K562 (cell line): Measurements from ENCODE around the gene NEURL4. TPM values are rescaled to one million over a fixed set of nuclear protein-coding genes. Genes with fewer than 3 reads are reported as not detected.

ENCODE experiments used
- ARID4B ChIP-seq: sonication (generic); formaldehyde crosslinking; IDR thresholded peaks from 2 replicates; pipeline ENCODE4 v1.8.0; 2022; ENCODE audit warnings: mild to moderate bottlenecking, missing genetic modification reagents
- ATF7 ChIP-seq: fragments of 450-650 bp; IDR thresholded peaks from 2 replicates; pipeline ENCODE4 v1.7.1; 2014; ENCODE audit warnings: mild to moderate bottlenecking, moderate library complexity
- CREM ChIP-seq: IDR thresholded peaks from 2 replicates; pipeline ENCODE4 v1.6.1; 2014; ENCODE audit warnings: antibody characterized with exemption, low read depth
- EWSR1 ChIP-seq: fragments of 450-650 bp; IDR thresholded peaks from 2 replicates; pipeline ENCODE4 v1.6.1; 2018; ENCODE audit warnings: borderline replicate concordance, mild to moderate bottlenecking, low read depth, moderate library complexity; ENCODE audit not compliant: partially characterized antibody
- HIVEP1 ChIP-seq: fragments of 250-450 bp; sonication (Bioruptor Pico); IDR thresholded peaks from 2 replicates; pipeline ENCODE4 v1.4.0; 2020; ENCODE audit warnings: mild to moderate bottlenecking
- KDM2B ChIP-seq: fragments of 250-450 bp; sonication (Bioruptor Pico); IDR thresholded peaks from 2 replicates; pipeline ENCODE4 v1.8.0; 2021; ENCODE audit warnings: mild to moderate bottlenecking, moderate library complexity
- MYC ChIP-seq, 2 experiments: fragments of 250-450 bp in 1 of 2; sonication (Bioruptor Pico) in 1 of 2; IDR thresholded peaks; 2 replicates each; pipeline versions ENCODE4 v1.5.1 to v1.6.1; 2012 to 2021; ENCODE audit warnings: low read depth in 2 of 2, borderline replicate concordance in 1 of 2, improper control_type of control experiment in 1 of 2, low read length in 1 of 2, mild to moderate bottlenecking in 1 of 2, moderate library complexity in 1 of 2
- NCOA1 ChIP-seq: fragments of 450-650 bp; IDR thresholded peaks from 2 replicates; pipeline ENCODE4 v1.6.1; 2016; ENCODE audit warnings: low read depth
- PHF21A ChIP-seq: fragments of 450-650 bp; IDR thresholded peaks from 2 replicates; pipeline ENCODE4 v1.6.1; 2017; ENCODE audit warnings: low read depth, borderline replicate concordance
- RAD21 ChIP-seq, 2 experiments: fragments of 250-450 bp in 1 of 2; fragments of 450-650 bp in 1 of 2; sonication (Bioruptor Pico) in 1 of 2; formaldehyde crosslinking in 1 of 2; IDR thresholded peaks in 1 of 2; conservative IDR thresholded peaks in 1 of 2; 2 replicates each; pipeline versions ENCODE4 v1.4.0 to v1.8.0; 2020 to 2022; ENCODE audit warnings: mild to moderate bottlenecking in 2 of 2, moderate library complexity in 1 of 2
- SAFB ChIP-seq: fragments of 200-400 bp; formaldehyde crosslinking; IDR thresholded peaks from 2 replicates; pipeline ENCODE4 v1.6.1; 2017; ENCODE audit warnings: low read depth, low read length, borderline replicate concordance
- SMAD2 ChIP-seq: fragments of 150-350 bp; IDR thresholded peaks from 2 replicates; pipeline ENCODE4 v1.6.1; 2014; ENCODE audit warnings: low read depth, mild to moderate bottlenecking, low read length
- SUPT5H ChIP-seq: fragments of 450-650 bp; IDR thresholded peaks from 2 replicates; pipeline ENCODE4 v1.6.1; 2016
- TOE1 ChIP-seq, 2 experiments: fragments of 450-650 bp in 1 of 2; sonication (generic) in 1 of 2; formaldehyde crosslinking in 1 of 2; IDR thresholded peaks; 2 replicates each; pipeline versions ENCODE4 v1.7.1 to v1.8.0; 2016 to 2022; ENCODE audit warnings: borderline replicate concordance in 2 of 2, mild to moderate bottlenecking in 2 of 2, antibody characterized with exemption in 1 of 2, inconsistent platforms in 1 of 2, low read depth in 1 of 2, missing genetic modification reagents in 1 of 2, moderate library complexity in 1 of 2
- ZBTB11 ChIP-seq, 3 experiments: fragments of 200-800 bp in 1 of 3; fragments of 250-450 bp in 1 of 3; fragments of 450-650 bp in 1 of 3; sonication (Bioruptor Pico) in 1 of 3; sonication (Bioruptor generic) in 1 of 3; formaldehyde crosslinking in 1 of 3; IDR thresholded peaks; 2 replicates each; pipeline versions ENCODE4 v1.6.1 to v1.8.0; 2016 to 2022; ENCODE audit warnings: mild to moderate bottlenecking in 2 of 3, missing genetic modification characterization in 2 of 3, missing compliant biosample characterization in 1 of 3, moderate library complexity in 1 of 3
- ZNF584 ChIP-seq: fragments of 200-800 bp; sonication (Bioruptor generic); IDR thresholded peaks from 2 replicates; pipeline ENCODE4 v1.6.1; 2016; ENCODE audit warnings: low read depth, mild to moderate bottlenecking, missing genetic modification characterization, missing compliant biosample characterization
- ZNF696 ChIP-seq: fragments of 250-450 bp; sonication (Bioruptor Pico); conservative IDR thresholded peaks from 2 replicates; pipeline ENCODE4 v1.4.0; 2020; ENCODE audit warnings: mild to moderate bottlenecking, moderate library complexity
- ZNF707 ChIP-seq: fragments of 250-450 bp; sonication (Bioruptor Pico); conservative IDR thresholded peaks from 2 replicates; pipeline ENCODE4 v1.8.0; 2022; ENCODE audit warnings: inconsistent platforms, mild to moderate bottlenecking, moderate library complexity
- polyA plus RNA-seq, 8 experiments: library from polyadenylated mRNA; depleted of rRNA in 4 of 8; stranded (reverse) in 5 of 8; unstranded in 3 of 8; fragments of >200 nt; fragmentation: Nextera tagmentation in 2 of 8; fragmentation: Illumina TruSeq in 1 of 8; extraction: Ambion mirVana in 2 of 8; extraction: Trizol in 1 of 8; gene quantifications; 2 replicates each; pipeline versions ENCODE4 v1.2.1 to v1.2.3, GENCODE V29; 2011 to 2014; ENCODE audit warnings: inconsistent platforms in 1 of 8, missing spikeins in 1 of 8
- total RNA-seq, 7 experiments: library from RNA; depleted of rRNA in 6 of 7; stranded (reverse); fragments of >200 nt in 6 of 7; fragmentation: Illumina TruSeq in 2 of 7; extraction: Trizol in 2 of 7; gene quantifications; 2 replicates each; pipeline versions ENCODE4 v1.2.1 to v1.2.3, GENCODE V29; 2011 to 2021; ENCODE audit warnings: low replicate concordance in 1 of 7

Gene NEURL4
- total and polyA plus RNA-seq, 9 of the 15 experiments (the other 6 are each of a cell fraction or from before 2014, with no cell fraction given) = 0.08 to 37.4 (median 11.5) TPM

- no peak for TF ChIP-seq EWSR1
- no peak for TF ChIP-seq SMAD2
- 0 out of 2 replicates have a peak, but pooled peaks have one; percentile 35 for TF ChIP-seq SUPT5H
- TF ChIP-seq ATF7 = no peak; the same call in 1 of the 2 replicates
- TF ChIP-seq ARID4B = no peak
- TF ChIP-seq PHF21A = no peak
- no peak for TF ChIP-seq CREM
- TF ChIP-seq ZNF584 (CRISPR knock-in tag) = no peak
- 0 out of 6 replicates have a peak, but pooled peaks of 1 of the 3 experiments have one; percentile 24 for TF ChIP-seq ZBTB11 (CRISPR knock-in tag; IDR thresholded peaks at IDR 0.05)
- TF ChIP-seq HIVEP1 (CRISPR knock-in tag) = peak; percentile 84
- TF ChIP-seq TOE1 (IDR thresholded peaks at IDR 0.05; ENCODE audit: borderline replicate concordance) = 0 out of 2 replicates have a peak, but pooled peaks have one; percentile 22
- no peak for TF ChIP-seq TOE1 (CRISPR knock-in tag; IDR thresholded peaks at IDR 0.05; ENCODE audit: borderline replicate concordance, low read depth)
- no peak for TF ChIP-seq ZNF696
- TF ChIP-seq SAFB = peak; percentile 87
- no peak for TF ChIP-seq MYC (IDR thresholded peaks at IDR 0.05; ENCODE audit: low read depth, low read length)
- no peak for TF ChIP-seq MYC (CRISPR knock-in tag; IDR thresholded peaks at IDR 0.05; ENCODE audit: borderline replicate concordance, low read depth)
- no peak for TF ChIP-seq ZNF707 (CRISPR knock-in tag)
- TF ChIP-seq NCOA1 = no peak
- no peak for TF ChIP-seq KDM2B (CRISPR knock-in tag)
- TF ChIP-seq RAD21 (CRISPR knock-in tag; conservative IDR thresholded peaks at IDR 0.05 in 1 of 2, IDR thresholded peaks at IDR 0.05 in 1 of 2) = peak in 1 of 2 experiments; percentile 13; a peak in 1 of 4 replicates
Observed at GRCh38 chr17:7351665-7352502, 22.7 kb upstream of the NEURL4 start, which contains the start of gene KCTD11 (continued).
